HCT116 (cell line): ENCODE results near the gene UBE2N.

Experiments used
- CBX3 ChIP-seq: IDR thresholded peaks from 2 replicates; pipeline ENCODE4 v1.6.1; 2012; ENCODE audit warnings: low read depth
- EGR1 ChIP-seq: IDR thresholded peaks from 2 replicates; pipeline ENCODE4 v1.6.1; 2012; ENCODE audit warnings: low read depth
- EZH2 ChIP-seq: fragments of 200-600 bp; sonication (generic); IDR thresholded peaks from 2 replicates; pipeline ENCODE4 v1.6.1; 2017; ENCODE audit warnings: antibody characterized with exemption, mixed run types
- EZH2phosphoT487 ChIP-seq: fragments of 200-600 bp; IDR thresholded peaks from 2 replicates; pipeline ENCODE4 v1.6.1; 2018; ENCODE audit warnings: antibody characterized with exemption, borderline replicate concordance
- FOSL1 ChIP-seq: IDR thresholded peaks from 2 replicates; pipeline ENCODE4 v1.6.1; 2012; ENCODE audit warnings: low read depth
- MAX ChIP-seq: IDR thresholded peaks from 2 replicates; pipeline ENCODE4 v1.6.1; 2012
- POLR2A ChIP-seq: IDR thresholded peaks from 2 replicates; pipeline ENCODE4 v1.7.0; 2011; ENCODE audit warnings: borderline replicate concordance; ENCODE audit not compliant: insufficient read depth, insufficient read length; ENCODE audit errors: extremely low read depth
- SP1 ChIP-seq: IDR thresholded peaks from 2 replicates; pipeline ENCODE4 v1.6.1; 2012; ENCODE audit warnings: low read depth
- ZNF274 ChIP-seq: fragments of 200-500 bp; sonication (Bioruptor generic); IDR thresholded peaks from 2 replicates; pipeline ENCODE4 v1.6.1; 2014; ENCODE audit warnings: mild to moderate bottlenecking, low read depth, low read length, inconsistent platforms
- TF ChIP-seq, protein P1 (sequence below), 3 experiments: fragments of 200-600 bp in 1 of 3; sonication (generic) in 1 of 3; IDR thresholded peaks in 2 of 3; conservative IDR thresholded peaks in 1 of 3; 2 replicates each; pipeline ENCODE4 v1.5.1; 2012 to 2017; ENCODE audit warnings: low read depth in 2 of 3, low read length in 2 of 3, antibody characterized with exemption in 1 of 3, borderline replicate concordance in 1 of 3, control low read depth in 1 of 3, mild to moderate bottlenecking in 1 of 3, mixed read lengths in 1 of 3, mixed run types in 1 of 3, moderate library complexity in 1 of 3; ENCODE audit not compliant: insufficient read depth in 1 of 3
- TF ChIP-seq, protein P2 (sequence below): IDR thresholded peaks from 2 replicates; pipeline ENCODE4 v1.6.1; 2012
- TF ChIP-seq, protein P3 (sequence below): IDR thresholded peaks from 2 replicates; pipeline ENCODE4 v1.6.1; 2012; ENCODE audit warnings: low read depth

DNA sequence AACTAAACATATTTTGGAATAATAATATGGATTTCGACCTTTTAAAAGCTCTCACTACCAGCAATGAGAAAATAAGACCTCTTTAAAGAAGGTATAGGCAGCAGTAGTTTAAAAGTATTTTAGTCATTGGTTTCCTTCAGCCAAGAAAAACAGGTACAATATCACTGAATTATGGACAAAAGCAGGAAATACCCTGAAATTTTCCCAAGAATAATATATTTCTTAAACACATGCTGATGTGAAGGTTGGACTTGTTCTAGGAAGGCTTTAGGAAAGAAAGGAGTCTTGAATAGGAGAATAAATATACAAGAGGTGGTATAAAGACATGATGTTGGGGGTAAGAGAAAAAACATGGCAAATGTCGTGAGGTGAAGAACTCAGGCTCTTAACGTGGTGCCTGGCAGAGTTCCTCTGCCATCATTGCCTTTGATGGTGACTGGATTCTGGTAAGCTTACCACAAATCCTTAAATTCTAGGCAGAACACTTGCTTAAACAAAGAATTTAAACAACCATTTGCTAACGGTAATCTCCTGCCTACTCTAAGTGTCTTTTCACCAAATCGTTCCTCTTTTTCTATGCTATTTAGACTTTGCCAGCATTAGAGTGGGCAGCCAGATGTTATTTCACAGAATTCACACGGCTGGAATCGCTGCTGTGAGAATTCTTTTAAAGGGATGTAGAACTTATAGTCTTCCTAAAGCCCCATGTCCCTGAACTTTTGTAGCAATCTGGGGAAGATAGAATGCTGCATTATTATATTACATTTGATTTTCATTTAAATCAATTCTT is 75.9 kb downstream of the UBE2N start:
- TF ChIP-seq, protein P1, sequence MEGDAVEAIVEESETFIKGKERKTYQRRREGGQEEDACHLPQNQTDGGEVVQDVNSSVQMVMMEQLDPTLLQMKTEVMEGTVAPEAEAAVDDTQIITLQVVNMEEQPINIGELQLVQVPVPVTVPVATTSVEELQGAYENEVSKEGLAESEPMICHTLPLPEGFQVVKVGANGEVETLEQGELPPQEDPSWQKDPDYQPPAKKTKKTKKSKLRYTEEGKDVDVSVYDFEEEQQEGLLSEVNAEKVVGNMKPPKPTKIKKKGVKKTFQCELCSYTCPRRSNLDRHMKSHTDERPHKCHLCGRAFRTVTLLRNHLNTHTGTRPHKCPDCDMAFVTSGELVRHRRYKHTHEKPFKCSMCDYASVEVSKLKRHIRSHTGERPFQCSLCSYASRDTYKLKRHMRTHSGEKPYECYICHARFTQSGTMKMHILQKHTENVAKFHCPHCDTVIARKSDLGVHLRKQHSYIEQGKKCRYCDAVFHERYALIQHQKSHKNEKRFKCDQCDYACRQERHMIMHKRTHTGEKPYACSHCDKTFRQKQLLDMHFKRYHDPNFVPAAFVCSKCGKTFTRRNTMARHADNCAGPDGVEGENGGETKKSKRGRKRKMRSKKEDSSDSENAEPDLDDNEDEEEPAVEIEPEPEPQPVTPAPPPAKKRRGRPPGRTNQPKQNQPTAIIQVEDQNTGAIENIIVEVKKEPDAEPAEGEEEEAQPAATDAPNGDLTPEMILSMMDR (IDR thresholded peaks at IDR 0.05 in 2 of 3, conservative IDR thresholded peaks at IDR 0.05 in 1 of 3; ENCODE audit: borderline replicate concordance in 1 of 3, insufficient read depth in 1 of 3, low read depth in 2 of 3, low read length in 2 of 3): no peak
- TF ChIP-seq POLR2A (no peak), SP1 (no peak), EZH2 (no peak), FOSL1 (no peak), MAX (no peak), EZH2phosphoT487 (no peak), CBX3 (no peak), EGR1 (no peak), ZNF274 (no peak)
- TF ChIP-seq, protein P2, sequence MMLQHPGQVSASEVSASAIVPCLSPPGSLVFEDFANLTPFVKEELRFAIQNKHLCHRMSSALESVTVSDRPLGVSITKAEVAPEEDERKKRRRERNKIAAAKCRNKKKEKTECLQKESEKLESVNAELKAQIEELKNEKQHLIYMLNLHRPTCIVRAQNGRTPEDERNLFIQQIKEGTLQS: no peak
- TF ChIP-seq, protein P3, sequence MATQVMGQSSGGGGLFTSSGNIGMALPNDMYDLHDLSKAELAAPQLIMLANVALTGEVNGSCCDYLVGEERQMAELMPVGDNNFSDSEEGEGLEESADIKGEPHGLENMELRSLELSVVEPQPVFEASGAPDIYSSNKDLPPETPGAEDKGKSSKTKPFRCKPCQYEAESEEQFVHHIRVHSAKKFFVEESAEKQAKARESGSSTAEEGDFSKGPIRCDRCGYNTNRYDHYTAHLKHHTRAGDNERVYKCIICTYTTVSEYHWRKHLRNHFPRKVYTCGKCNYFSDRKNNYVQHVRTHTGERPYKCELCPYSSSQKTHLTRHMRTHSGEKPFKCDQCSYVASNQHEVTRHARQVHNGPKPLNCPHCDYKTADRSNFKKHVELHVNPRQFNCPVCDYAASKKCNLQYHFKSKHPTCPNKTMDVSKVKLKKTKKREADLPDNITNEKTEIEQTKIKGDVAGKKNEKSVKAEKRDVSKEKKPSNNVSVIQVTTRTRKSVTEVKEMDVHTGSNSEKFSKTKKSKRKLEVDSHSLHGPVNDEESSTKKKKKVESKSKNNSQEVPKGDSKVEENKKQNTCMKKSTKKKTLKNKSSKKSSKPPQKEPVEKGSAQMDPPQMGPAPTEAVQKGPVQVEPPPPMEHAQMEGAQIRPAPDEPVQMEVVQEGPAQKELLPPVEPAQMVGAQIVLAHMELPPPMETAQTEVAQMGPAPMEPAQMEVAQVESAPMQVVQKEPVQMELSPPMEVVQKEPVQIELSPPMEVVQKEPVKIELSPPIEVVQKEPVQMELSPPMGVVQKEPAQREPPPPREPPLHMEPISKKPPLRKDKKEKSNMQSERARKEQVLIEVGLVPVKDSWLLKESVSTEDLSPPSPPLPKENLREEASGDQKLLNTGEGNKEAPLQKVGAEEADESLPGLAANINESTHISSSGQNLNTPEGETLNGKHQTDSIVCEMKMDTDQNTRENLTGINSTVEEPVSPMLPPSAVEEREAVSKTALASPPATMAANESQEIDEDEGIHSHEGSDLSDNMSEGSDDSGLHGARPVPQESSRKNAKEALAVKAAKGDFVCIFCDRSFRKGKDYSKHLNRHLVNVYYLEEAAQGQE: no peak
